ENCODE data around the gene DOCK10. TPM values are rescaled to one million over a fixed set of nuclear protein-coding genes. Genes with fewer than 3 reads are reported as not detected.

DOCK10 gene
- total and polyA plus RNA-seq, 10 of the 15 experiments (the other 5 are each of a cell fraction or from before 2014, with no cell fraction given): 16.9 to 120 (median 85.5) TPM

DNA sequence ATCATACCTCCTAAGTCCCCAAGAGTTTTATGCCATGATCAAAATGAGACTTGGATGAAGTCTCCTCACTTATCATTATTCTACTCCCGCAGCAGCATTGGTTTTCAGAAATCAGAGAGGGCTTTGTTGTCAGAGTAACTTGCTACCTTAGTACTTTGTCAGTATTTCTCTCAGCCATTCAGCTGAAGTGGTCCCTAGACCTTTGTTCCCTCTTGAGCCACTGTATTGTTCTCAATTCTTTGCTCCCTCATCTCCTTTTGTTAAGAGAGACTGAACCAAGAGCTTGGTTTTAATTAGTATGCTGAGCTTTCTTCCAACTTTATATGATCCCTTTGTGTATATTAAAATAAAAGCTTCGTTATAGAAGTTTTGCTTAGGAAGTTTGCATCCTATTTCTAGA, 133.4 kb downstream of the DOCK10 start:
- Histone ChIP-seq H3K36me3 (ENCODE audit: control insufficient read depth in 2 of 2, insufficient read depth in 2 of 2, low read length in 1 of 2) (peaks cover 0 to 9% of the 10 kb centered on the region in 2 experiments), H3K9ac (ENCODE audit: control insufficient read depth, insufficient read depth, low read length) (no peak overlapping the region), H3K4me1 (ENCODE audit: control insufficient read depth, insufficient read depth, low read length) (peaks cover 3% of the 10 kb centered on the region; the same call in 1 of the 2 replicates), H3K4me3 (no peak overlapping the region), H4K20me1 (ENCODE audit: control insufficient read depth, insufficient read depth) (no peaks in the 10 kb centered on the region; the same call in 1 of the 2 replicates), H2AFZ (ENCODE audit: control insufficient read depth, low read depth, low read length) (no peak overlapping the region), H3K9me3 (replicated peaks; ENCODE audit: control insufficient read depth, insufficient read depth, low read length) (no peaks in the 10 kb centered on the region; the same call in 2 of the 3 replicates), H3K4me2 (ENCODE audit: control insufficient read depth, insufficient read depth) (no peak overlapping the region), H3K27me3 (replicated peaks in 1 of 2; ENCODE audit: control insufficient read depth in 2 of 2, insufficient read depth in 2 of 2, low read length in 1 of 2) (no peaks in the 10 kb centered on the region), H3K79me2 (ENCODE audit: control insufficient read depth, insufficient read depth, low read length) (peaks cover 26% of the 10 kb centered on the region), H3K27ac (ENCODE audit: control insufficient read depth, insufficient read depth) (no peak overlapping the region)
- SMC1A ChIA-PET (ENCODE audit: uncharacterized antibody, unreplicated experiment): interaction anchor here (0.7 to 4.4 kb wide), 5 partner anchors 8 to 40 kb away, joined by 3 to 27 read pairs (median 4); no protein-coding TSS in a partner anchor
- 100% methylated on average over 2 of the region's 2 CpGs for WGBS (ENCODE audit: insufficient coverage, insufficient replicate concordance, low lambda C conversion rate, missing lambda C conversion rate)
- no peak for ATAC-seq
- RAD21 ChIA-PET (ENCODE audit: unreplicated experiment): interaction anchor here (1.1 kb wide), 1 partner anchor 93 kb away, joined by 3 read pairs; no protein-coding TSS in a partner anchor
- TF ChIP-seq SREBF1 (IDR thresholded peaks at IDR 0.05; ENCODE audit: low read length) (no peak), SUPT20H (IDR thresholded peaks at IDR 0.05; ENCODE audit: borderline replicate concordance, control insufficient read depth, low read depth, low read length) (no peak), EP300 (IDR thresholded peaks at IDR 0.05; ENCODE audit: borderline replicate concordance in 1 of 2, control insufficient read depth in 1 of 2, low read depth in 2 of 2, low read length in 2 of 2) (no peak), SMAD1 (IDR thresholded peaks at IDR 0.05; ENCODE audit: low read depth, partially characterized antibody) (no peak), HDGF (IDR thresholded peaks at IDR 0.05) (no peak), SIN3A (IDR thresholded peaks at IDR 0.05; ENCODE audit: low read depth, low read length) (no peak), KLF5 (IDR thresholded peaks at IDR 0.05; ENCODE audit: partially characterized antibody) (no peak), PML (IDR thresholded peaks at IDR 0.05; ENCODE audit: low read length) (no peak), POLR2AphosphoS2 (IDR thresholded peaks at IDR 0.05; ENCODE audit: low read depth, low read length) (no peak)
- TF ChIP-seq, protein P1, sequence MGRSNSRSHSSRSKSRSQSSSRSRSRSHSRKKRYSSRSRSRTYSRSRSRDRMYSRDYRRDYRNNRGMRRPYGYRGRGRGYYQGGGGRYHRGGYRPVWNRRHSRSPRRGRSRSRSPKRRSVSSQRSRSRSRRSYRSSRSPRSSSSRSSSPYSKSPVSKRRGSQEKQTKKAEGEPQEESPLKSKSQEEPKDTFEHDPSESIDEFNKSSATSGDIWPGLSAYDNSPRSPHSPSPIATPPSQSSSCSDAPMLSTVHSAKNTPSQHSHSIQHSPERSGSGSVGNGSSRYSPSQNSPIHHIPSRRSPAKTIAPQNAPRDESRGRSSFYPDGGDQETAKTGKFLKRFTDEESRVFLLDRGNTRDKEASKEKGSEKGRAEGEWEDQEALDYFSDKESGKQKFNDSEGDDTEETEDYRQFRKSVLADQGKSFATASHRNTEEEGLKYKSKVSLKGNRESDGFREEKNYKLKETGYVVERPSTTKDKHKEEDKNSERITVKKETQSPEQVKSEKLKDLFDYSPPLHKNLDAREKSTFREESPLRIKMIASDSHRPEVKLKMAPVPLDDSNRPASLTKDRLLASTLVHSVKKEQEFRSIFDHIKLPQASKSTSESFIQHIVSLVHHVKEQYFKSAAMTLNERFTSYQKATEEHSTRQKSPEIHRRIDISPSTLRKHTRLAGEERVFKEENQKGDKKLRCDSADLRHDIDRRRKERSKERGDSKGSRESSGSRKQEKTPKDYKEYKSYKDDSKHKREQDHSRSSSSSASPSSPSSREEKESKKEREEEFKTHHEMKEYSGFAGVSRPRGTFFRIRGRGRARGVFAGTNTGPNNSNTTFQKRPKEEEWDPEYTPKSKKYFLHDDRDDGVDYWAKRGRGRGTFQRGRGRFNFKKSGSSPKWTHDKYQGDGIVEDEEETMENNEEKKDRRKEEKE (IDR thresholded peaks at IDR 0.05): no peak
- TF ChIP-seq, protein P2, sequence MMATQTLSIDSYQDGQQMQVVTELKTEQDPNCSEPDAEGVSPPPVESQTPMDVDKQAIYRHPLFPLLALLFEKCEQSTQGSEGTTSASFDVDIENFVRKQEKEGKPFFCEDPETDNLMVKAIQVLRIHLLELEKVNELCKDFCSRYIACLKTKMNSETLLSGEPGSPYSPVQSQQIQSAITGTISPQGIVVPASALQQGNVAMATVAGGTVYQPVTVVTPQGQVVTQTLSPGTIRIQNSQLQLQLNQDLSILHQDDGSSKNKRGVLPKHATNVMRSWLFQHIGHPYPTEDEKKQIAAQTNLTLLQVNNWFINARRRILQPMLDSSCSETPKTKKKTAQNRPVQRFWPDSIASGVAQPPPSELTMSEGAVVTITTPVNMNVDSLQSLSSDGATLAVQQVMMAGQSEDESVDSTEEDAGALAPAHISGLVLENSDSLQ (IDR thresholded peaks at IDR 0.05): no peak
- POLR2A ChIA-PET: no interaction called here
- BruUV-seq (replicated peaks): no TSS peak
- no peak for DNase-seq (ENCODE audit: low read depth, low spot score)
- FAIRE-seq: no peak
- CTCF ChIA-PET: interaction anchor here (0.7 kb wide), 2 partner anchors 12 to 14 kb away, joined by 3 read pairs; no protein-coding TSS in a partner anchor
- in situ Hi-C loops (cut with MboI) (no loop called here), intact Hi-C loops (cut with micrococcal nuclease; ENCODE audit: unreplicated experiment) (no loop called here)
